Measurements from ENCODE around the gene EDN1.

- TF ChIP-seq CTCF (IDR thresholded peaks at IDR 0.05) = no peak
- no peak for TF ChIP-seq POLR2A (IDR thresholded peaks at IDR 0.05)
Observed at GRCh38 chr6:12241493-12242175, 48.5 kb upstream of the EDN1 start.
